OCI-LY1 (cell line): ENCODE results near the gene CRTC1.

ENCODE experiments used
- CTCF ChIP-seq: fragments of 200-600 bp; sonication (generic), shearing (Covaris generic); IDR thresholded peaks from 2 replicates; pipeline ENCODE4 v1.5.1; 2017; ENCODE audit warnings: mild to moderate bottlenecking, antibody characterized with exemption, low read length, moderate library complexity, mixed read lengths
- EZH2 ChIP-seq: fragments of 200-600 bp; sonication (generic), shearing (Covaris generic); IDR thresholded peaks from 2 replicates; pipeline ENCODE4 v1.8.0; 2017; ENCODE audit warnings: borderline replicate concordance, mixed run types, mild to moderate bottlenecking, antibody characterized with exemption, low read length, moderate library complexity, mixed read lengths

- TF ChIP-seq CTCF: no peak
- no peak for TF ChIP-seq EZH2
Measured at GRCh38 chr19:18685597-18686190, 2.2 kb downstream of the CRTC1 start.
